IPS-NIHi7 (cell line): ENCODE data around the gene MRPL48.
"Not testable (repeated sequence)": the region's sequence is repeated elsewhere in the genome, so short reads cannot be mapped to it uniquely, and the experiment has no call there.

Experiments
- DNase-seq: peaks from one replicate; pipeline ENCODE4 v3.0.0; 2012; ENCODE audit warnings: mixed read lengths; ENCODE audit errors: extremely low spot score

Gene MRPL48

GRCh38 chr11:73839123-73839457 is 51.4 kb downstream of the MRPL48 start:
- DNase-seq, result no peak

- DNase-seq, result no peak
Observed at GRCh38 chr11:73851046-73851764, 63.5 kb downstream of the MRPL48 start.

- no peak for DNase-seq
Observed at GRCh38 chr11:73852049-73852448, 64.4 kb downstream of the MRPL48 start.

- no peak for DNase-seq
Observed at GRCh38 chr11:73854680-73855079, 67.0 kb downstream of the MRPL48 start.

- DNase-seq, result no peak
Observed at GRCh38 chr11:73856031-73856567, 68.4 kb downstream of the MRPL48 start.

- DNase-seq, result no peak
Observed at GRCh38 chr11:73859671-73860070, 72.0 kb downstream of the MRPL48 start.

GRCh38 chr11:73860202-73860601 is 72.5 kb downstream of the MRPL48 start:
- no peak for DNase-seq

- no peak for DNase-seq
Observed at GRCh38 chr11:73862986-73863385, 75.3 kb downstream of the MRPL48 start.

GRCh38 chr11:73866095-73866579 is 78.5 kb downstream of the MRPL48 start:
- DNase-seq, result no peak

- DNase-seq, result peak; percentile 14
Observed at GRCh38 chr11:73866586-73866996, 78.9 kb downstream of the MRPL48 start.

- DNase-seq, result no peak
Observed at GRCh38 chr11:73869332-73869949, 81.8 kb downstream of the MRPL48 start.

GRCh38 chr11:73870261-73870660 is 82.6 kb downstream of the MRPL48 start:
- DNase-seq, result no peak

- no peak for DNase-seq
Observed at GRCh38 chr11:73872749-73873357, 85.2 kb downstream of the MRPL48 start.

GRCh38 chr11:73875380-73875779 is 87.7 kb downstream of the MRPL48 start:
- no peak for DNase-seq

GRCh38 chr11:73875840-73876239 is 88.2 kb downstream of the MRPL48 start:
- no peak for DNase-seq

- DNase-seq, result peak; percentile 98
Observed at GRCh38 chr11:73876424-73877310, 89.0 kb downstream of the MRPL48 start, which contains the start of the genes COA4 and PAAF1. Gene COA4, minus strand, starts transcription at chr11:73876846. Its CDS starts 3,468 bp downstream, at chr11:73873378. Gene PAAF1, plus strand, starts transcription at chr11:73876999. Its CDS starts 23 bp downstream, at chr11:73877022.

GRCh38 chr11:73878771-73879170 is 91.1 kb downstream of the MRPL48 start:
- DNase-seq, result no peak

- not testable (repeated sequence) for DNase-seq
Observed at GRCh38 chr11:73880449-73880848, 92.8 kb downstream of the MRPL48 start.

- no peak for DNase-seq
Observed at GRCh38 chr11:73883856-73884255, 96.2 kb downstream of the MRPL48 start.

- no peak for DNase-seq
Observed at GRCh38 chr11:73888244-73888643, 100.6 kb downstream of the MRPL48 start.

- DNase-seq, result no peak
Observed at GRCh38 chr11:73889019-73889418, 101.3 kb downstream of the MRPL48 start.
